Rectal smooth muscle tissue (tissue), 1 donor: ENCODE results near the gene RUFY2.

Experiments used
- H3K27ac ChIP-seq: one replicate; pipeline ENCODE4 v1.7.0; 2013; ENCODE audit warnings: low read depth, low read length, inconsistent platforms
- H3K27me3 ChIP-seq: one replicate; pipeline ENCODE4 v1.7.0; 2013; ENCODE audit warnings: low read length; ENCODE audit not compliant: control insufficient read depth, insufficient read depth
- H3K36me3 ChIP-seq: one replicate; pipeline ENCODE4 v1.7.0; 2013; ENCODE audit warnings: low read length; ENCODE audit not compliant: control insufficient read depth, insufficient read depth
- H3K4me1 ChIP-seq: one replicate; pipeline ENCODE4 v1.7.0; 2013; ENCODE audit warnings: low read length; ENCODE audit not compliant: control insufficient read depth, insufficient read depth
- H3K4me3 ChIP-seq: one replicate; pipeline ENCODE4 v1.7.0; 2013; ENCODE audit warnings: low read length
- H3K9ac ChIP-seq: one replicate; pipeline ENCODE4 v1.7.0; 2013; ENCODE audit warnings: low read length

RUFY2 gene

GRCh38 chr10:68408898-68409518 lies 1.9 kb upstream of the RUFY2 start:
- no peaks in the 10 kb centered on the region for H3K36me3 ChIP-seq
- no peak overlapping the region for H3K4me3 ChIP-seq
- no peak overlapping the region for H3K9ac ChIP-seq
- peaks cover 3% of the 10 kb centered on the region for H3K4me1 ChIP-seq
- no peaks in the 10 kb centered on the region for H3K27me3 ChIP-seq
- no peak overlapping the region for H3K27ac ChIP-seq

- no peaks in the 10 kb centered on the region for H3K36me3 ChIP-seq
- peak overlapping the region; percentile 90 for H3K9ac ChIP-seq
- no peaks in the 10 kb centered on the region for H3K27me3 ChIP-seq
- H3K27ac ChIP-seq, result peak overlapping the region; percentile 94
- H3K4me3 ChIP-seq, result peak overlapping the region; percentile 91
- H3K4me1 ChIP-seq, result peaks cover 3% of the 10 kb centered on the region
Measured at GRCh38 chr10:68406111-68406814, 814 bp downstream of the RUFY2 start.

GRCh38 chr10:68403701-68404100 lies 3.4 kb downstream of the RUFY2 start:
- no peak overlapping the region for H3K9ac ChIP-seq

GRCh38 chr10:68402276-68402675 lies 4.8 kb downstream of the RUFY2 start:
- H3K27ac ChIP-seq, result no peak overlapping the region
- no peaks in the 10 kb centered on the region for H3K36me3 ChIP-seq
- no peak overlapping the region for H3K4me3 ChIP-seq
- peaks cover 3% of the 10 kb centered on the region for H3K4me1 ChIP-seq
- no peak overlapping the region for H3K9ac ChIP-seq
- no peaks in the 10 kb centered on the region for H3K27me3 ChIP-seq

More at GRCh38 chr10:68403701-68404100, 3.4 kb downstream of the RUFY2 start:
- Histone ChIP-seq H3K4me3 (no peak overlapping the region), H3K4me1 (peaks cover 3% of the 10 kb centered on the region), H3K27ac (no peak overlapping the region), H3K36me3 (no peaks in the 10 kb centered on the region), H3K27me3 (no peaks in the 10 kb centered on the region)

GRCh38 chr10:68397005-68397404 lies 10.1 kb downstream of the RUFY2 start:
- H3K4me1 ChIP-seq, result no peaks in the 10 kb centered on the region
- no peak overlapping the region for H3K4me3 ChIP-seq
- H3K27ac ChIP-seq, result no peak overlapping the region
- H3K36me3 ChIP-seq, result peaks cover 2% of the 10 kb centered on the region
- no peak overlapping the region for H3K9ac ChIP-seq
- no peaks in the 10 kb centered on the region for H3K27me3 ChIP-seq

GRCh38 chr10:68385740-68386139 lies 21.3 kb downstream of the RUFY2 start:
- Histone ChIP-seq H3K4me3 (no peak overlapping the region), H3K9ac (no peak overlapping the region), H3K27ac (no peak overlapping the region), H3K36me3 (peaks cover 9% of the 10 kb centered on the region), H3K4me1 (no peaks in the 10 kb centered on the region), H3K27me3 (no peaks in the 10 kb centered on the region)

- H3K9ac ChIP-seq, result no peak overlapping the region
- H3K36me3 ChIP-seq, result peaks cover 6% of the 10 kb centered on the region
- no peak overlapping the region for H3K27ac ChIP-seq
- no peaks in the 10 kb centered on the region for H3K4me1 ChIP-seq
- H3K27me3 ChIP-seq, result no peaks in the 10 kb centered on the region
- H3K4me3 ChIP-seq, result no peak overlapping the region
Measured at GRCh38 chr10:68371604-68372003, 35.5 kb downstream of the RUFY2 start.

- Histone ChIP-seq H3K27me3 (no peaks in the 10 kb centered on the region), H3K4me3 (no peak overlapping the region), H3K27ac (no peak overlapping the region), H3K36me3 (peaks cover 13% of the 10 kb centered on the region), H3K9ac (no peak overlapping the region), H3K4me1 (no peaks in the 10 kb centered on the region)
Measured at GRCh38 chr10:68367121-68367520, 40.0 kb downstream of the RUFY2 start.

GRCh38 chr10:68366600-68366999 lies 40.5 kb downstream of the RUFY2 start:
- H3K27ac ChIP-seq, result no peak overlapping the region
- no peaks in the 10 kb centered on the region for H3K4me1 ChIP-seq
- H3K36me3 ChIP-seq, result peaks cover 13% of the 10 kb centered on the region
- no peak overlapping the region for H3K4me3 ChIP-seq
- no peaks in the 10 kb centered on the region for H3K27me3 ChIP-seq
- no peak overlapping the region for H3K9ac ChIP-seq

GRCh38 chr10:68365611-68366010 lies 41.5 kb downstream of the RUFY2 start:
- H3K4me3 ChIP-seq, result no peak overlapping the region
- H3K27me3 ChIP-seq, result no peaks in the 10 kb centered on the region
- peaks cover 13% of the 10 kb centered on the region for H3K36me3 ChIP-seq
- no peaks in the 10 kb centered on the region for H3K4me1 ChIP-seq
- no peak overlapping the region for H3K27ac ChIP-seq
- no peak overlapping the region for H3K9ac ChIP-seq

GRCh38 chr10:68364101-68364886 lies 42.8 kb downstream of the RUFY2 start:
- no peak overlapping the region for H3K9ac ChIP-seq
- H3K4me3 ChIP-seq, result no peak overlapping the region
- H3K27ac ChIP-seq, result no peak overlapping the region
- no peaks in the 10 kb centered on the region for H3K4me1 ChIP-seq
- no peaks in the 10 kb centered on the region for H3K27me3 ChIP-seq
- H3K36me3 ChIP-seq, result peaks cover 11% of the 10 kb centered on the region

GRCh38 chr10:68362590-68362989 lies 44.5 kb downstream of the RUFY2 start:
- no peak overlapping the region for H3K9ac ChIP-seq
- no peak overlapping the region for H3K27ac ChIP-seq
- no peak overlapping the region for H3K4me3 ChIP-seq
- no peaks in the 10 kb centered on the region for H3K27me3 ChIP-seq
- peaks cover 11% of the 10 kb centered on the region for H3K36me3 ChIP-seq
- H3K4me1 ChIP-seq, result no peaks in the 10 kb centered on the region
